Measurements from ENCODE around the gene RICTOR.

DNA sequence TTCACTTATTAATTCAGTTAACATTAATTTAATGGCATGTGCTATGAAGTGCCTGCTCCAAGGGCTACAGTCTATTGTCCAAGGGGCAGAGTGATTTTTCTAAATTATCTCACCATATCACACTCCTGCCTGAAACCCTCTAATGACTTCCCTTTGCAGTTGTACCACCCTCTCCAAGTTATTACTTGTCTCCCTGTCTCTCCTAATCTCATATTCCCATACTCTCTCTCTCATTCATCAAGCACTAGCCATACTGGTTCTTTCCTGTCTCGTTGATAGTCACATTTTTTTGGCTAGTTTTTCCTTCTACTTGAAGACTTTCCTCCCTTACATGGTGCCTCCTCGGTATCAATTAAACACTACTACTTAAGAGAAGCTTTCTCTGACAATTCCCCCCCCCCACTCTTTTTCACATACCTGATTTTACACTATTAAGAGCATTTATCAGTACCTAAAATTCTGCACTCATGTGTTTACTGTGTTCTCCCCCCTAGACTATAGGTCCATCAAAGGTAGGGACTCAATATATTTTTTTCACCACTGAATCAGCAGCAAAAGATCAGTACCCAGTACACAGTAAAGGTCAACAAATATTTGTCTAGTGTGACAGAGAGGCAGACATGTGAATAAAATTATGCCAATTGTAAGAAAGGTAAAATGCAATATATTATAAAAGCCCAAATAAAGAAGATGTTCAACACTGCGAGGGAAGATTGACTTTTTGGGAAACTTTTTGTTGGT is 19.0 kb downstream of the RICTOR start:
- TF ChIP-seq GATA3 (IDR thresholded peaks at IDR 0.05; ENCODE audit: low read depth, low read length) (no peak), GATA2 (IDR thresholded peaks at IDR 0.05; ENCODE audit: low read depth, low read length) (no peak)
